GM20000 (cell line): ENCODE results near the gene HBB.
"Not testable (repeated sequence)": the region's sequence is repeated elsewhere in the genome, so short reads cannot be mapped to it uniquely, and the experiment has no call there.

ENCODE experiments used
- DNase-seq: peaks from one replicate; pipeline ENCODE4 v3.0.0; 2012; ENCODE audit warnings: low spot score
- CTCF ChIP-seq: IDR thresholded peaks from 2 replicates; pipeline ENCODE4 v1.5.1; 2012; ENCODE audit warnings: mild to moderate bottlenecking, control low read depth; ENCODE audit errors: extremely low read depth, missing control alignments

HBB gene

GRCh38 chr11:5265832-5266231 lies 39.0 kb upstream of the HBB start:
- TF ChIP-seq CTCF, result no peak
- no peak for DNase-seq

DNA sequence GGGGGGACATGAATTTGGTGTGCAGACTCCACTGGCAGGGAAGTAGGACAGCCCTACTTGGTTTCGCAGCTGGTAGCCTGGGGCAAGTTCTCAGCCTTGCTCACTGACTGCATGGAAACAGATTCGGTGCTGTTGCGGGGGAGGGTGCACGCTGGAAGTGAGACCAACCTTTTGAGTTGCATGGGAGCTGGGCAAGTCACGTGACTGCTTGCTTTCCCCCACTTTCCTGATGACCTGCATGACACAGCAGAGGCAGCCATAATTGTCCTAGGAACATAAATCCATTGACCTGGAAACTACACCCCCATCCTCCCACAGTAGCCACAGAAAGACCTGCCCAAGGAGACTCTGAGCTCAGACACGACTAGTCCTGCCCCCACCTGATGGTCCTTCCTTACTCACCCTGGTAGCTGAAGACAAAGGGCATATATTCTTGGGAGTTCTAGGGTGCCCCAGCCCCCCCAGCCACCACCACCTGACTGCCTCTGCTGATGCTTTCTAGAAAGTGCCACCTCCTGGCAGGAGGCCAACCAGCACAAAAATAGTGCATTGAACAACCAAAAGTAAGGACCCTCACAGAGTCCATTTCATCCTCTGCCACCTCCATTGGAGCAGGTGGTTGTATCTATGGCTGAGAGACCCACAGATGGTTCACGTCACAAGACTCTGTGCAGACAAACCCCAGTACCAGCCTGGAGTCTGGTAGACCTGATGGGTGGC lies 31.8 kb upstream of the HBB start:
- TF ChIP-seq CTCF, result no peak
- DNase-seq, result no peak

GRCh38 chr11:5257296-5257695 lies 30.4 kb upstream of the HBB start:
- DNase-seq, result no peak
- TF ChIP-seq CTCF, result no peak

- DNase-seq, result not testable (repeated sequence)
Observed at GRCh38 chr11:5254646-5255413, 28.0 kb upstream of the HBB start, which contains the start of gene HBG2. Gene HBG2 (minus strand): TSS chr11:5254781. CDS start chr11:5254728, 53 bp downstream.

DNA sequence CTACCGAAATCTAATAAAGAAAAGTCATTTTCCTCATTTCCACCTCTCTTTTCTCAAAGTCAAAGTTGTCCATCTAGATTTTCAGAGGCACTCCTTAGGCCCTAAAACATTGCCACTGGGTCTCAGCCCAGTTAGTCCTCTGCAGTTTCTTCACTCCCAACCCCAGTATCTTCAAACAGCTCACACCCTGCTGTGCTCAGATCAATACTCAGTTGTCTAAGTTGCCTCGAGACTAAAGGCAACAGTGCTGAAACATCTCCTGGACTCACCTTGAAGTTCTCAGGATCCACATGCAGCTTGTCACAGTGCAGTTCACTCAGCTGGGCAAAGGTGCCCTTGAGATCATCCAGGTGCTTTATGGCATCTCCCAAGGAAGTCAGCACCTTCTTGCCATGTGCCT lies 27.2 kb upstream of the HBB start:
- DNase-seq, result not testable (repeated sequence)

GRCh38 chr11:5253440-5253839 lies 26.6 kb upstream of the HBB start:
- DNase-seq, result not testable (repeated sequence)

GRCh38 chr11:5252919-5253265 lies 26.0 kb upstream of the HBB start:
- TF ChIP-seq CTCF, result no peak
- no peak for DNase-seq

GRCh38 chr11:5252192-5252918 lies 25.5 kb upstream of the HBB start:
- TF ChIP-seq CTCF, result no peak
- DNase-seq, result no peak
